ENCODE data around the gene VEZF1.

DNA sequence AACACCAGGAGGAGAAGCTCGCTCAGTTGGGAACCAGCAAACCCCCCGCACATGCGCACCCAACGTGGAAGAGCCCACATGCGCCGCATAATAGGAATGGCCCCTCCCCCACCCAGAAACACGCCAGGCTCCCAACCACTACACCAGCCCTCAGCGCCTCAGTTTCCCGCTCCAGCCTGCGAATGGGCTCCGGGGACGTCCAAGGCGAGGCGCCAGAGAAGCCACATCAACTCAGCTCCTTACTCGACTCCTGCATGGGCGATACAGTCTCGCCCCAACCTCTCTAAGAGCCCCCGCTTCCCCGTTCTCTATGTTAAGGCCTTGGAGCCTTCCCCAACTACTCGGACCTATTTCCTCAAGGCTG lies 18.5 kb upstream of the VEZF1 start:
- TF ChIP-seq, protein P1, sequence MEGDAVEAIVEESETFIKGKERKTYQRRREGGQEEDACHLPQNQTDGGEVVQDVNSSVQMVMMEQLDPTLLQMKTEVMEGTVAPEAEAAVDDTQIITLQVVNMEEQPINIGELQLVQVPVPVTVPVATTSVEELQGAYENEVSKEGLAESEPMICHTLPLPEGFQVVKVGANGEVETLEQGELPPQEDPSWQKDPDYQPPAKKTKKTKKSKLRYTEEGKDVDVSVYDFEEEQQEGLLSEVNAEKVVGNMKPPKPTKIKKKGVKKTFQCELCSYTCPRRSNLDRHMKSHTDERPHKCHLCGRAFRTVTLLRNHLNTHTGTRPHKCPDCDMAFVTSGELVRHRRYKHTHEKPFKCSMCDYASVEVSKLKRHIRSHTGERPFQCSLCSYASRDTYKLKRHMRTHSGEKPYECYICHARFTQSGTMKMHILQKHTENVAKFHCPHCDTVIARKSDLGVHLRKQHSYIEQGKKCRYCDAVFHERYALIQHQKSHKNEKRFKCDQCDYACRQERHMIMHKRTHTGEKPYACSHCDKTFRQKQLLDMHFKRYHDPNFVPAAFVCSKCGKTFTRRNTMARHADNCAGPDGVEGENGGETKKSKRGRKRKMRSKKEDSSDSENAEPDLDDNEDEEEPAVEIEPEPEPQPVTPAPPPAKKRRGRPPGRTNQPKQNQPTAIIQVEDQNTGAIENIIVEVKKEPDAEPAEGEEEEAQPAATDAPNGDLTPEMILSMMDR (IDR thresholded peaks at IDR 0.05; ENCODE audit: low read depth, low read length, poor library complexity, severe bottlenecking), result no peak
- TF ChIP-seq EZH2phosphoT487 (IDR thresholded peaks at IDR 0.05; ENCODE audit: borderline replicate concordance, low read length), result no peak

All from DOHH2 (cell line).